Measurements from ENCODE around the gene PHTF2.

DNA sequence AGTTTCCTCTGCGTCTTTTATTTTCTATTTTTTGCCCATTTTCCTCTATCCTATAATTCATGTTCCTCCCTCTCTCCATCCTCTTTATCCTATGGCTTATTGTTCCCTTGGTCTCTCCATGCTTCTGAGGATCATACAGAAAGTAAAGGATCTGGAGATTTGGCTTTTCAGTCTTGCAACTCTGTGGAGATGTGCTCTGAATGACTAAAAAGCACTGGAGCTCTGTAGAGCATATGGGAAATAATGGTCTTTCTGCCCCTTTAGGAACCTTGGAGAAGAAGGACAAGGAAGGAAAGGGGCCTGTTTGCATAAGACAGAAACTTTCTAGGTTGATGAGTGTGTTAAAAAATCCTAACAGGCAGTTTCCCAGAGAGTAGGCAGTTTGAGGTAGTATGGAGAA is 120.1 kb downstream of the PHTF2 start:
- TF ChIP-seq POLR2AphosphoS5 (IDR thresholded peaks at IDR 0.05; ENCODE audit: low read depth, low read length) (no peak), POLR2A (IDR thresholded peaks at IDR 0.05; ENCODE audit: low read depth, low read length) (no peak)

All from GM12892 (cell line).